PFSK-1 (cell line): ENCODE results near the gene ZBTB22.

ENCODE experiments used
- FOXP2 ChIP-seq: optimal IDR thresholded peaks from 2 replicates; pipeline ENCODE3; 2011; ENCODE audit warnings: borderline replicate concordance, control low read depth, inconsistent platforms; ENCODE audit not compliant: insufficient read depth; ENCODE audit errors: extremely low read length, extremely low read depth
- POLR2AphosphoS5 ChIP-seq: IDR thresholded peaks from 2 replicates; pipeline ENCODE4 v1.6.1; 2012; ENCODE audit warnings: low read depth, mild to moderate bottlenecking, control low read depth, low read length, moderate library complexity
- SIN3A ChIP-seq: IDR thresholded peaks from 2 replicates; pipeline ENCODE4 v1.6.1; 2012; ENCODE audit warnings: mild to moderate bottlenecking, low read length, moderate library complexity, borderline replicate concordance; ENCODE audit not compliant: insufficient read depth
- TAF1 ChIP-seq: IDR thresholded peaks from 2 replicates; pipeline ENCODE4 v1.6.1; 2012; ENCODE audit warnings: low read length, control low read depth, borderline replicate concordance; ENCODE audit not compliant: insufficient read depth
- TF ChIP-seq, protein P1 (sequence below), 2 experiments: IDR thresholded peaks; 2 replicates each; pipeline versions ENCODE4 v1.6.1 to v1.8.0; 2011 to 2012; ENCODE audit warnings: low read depth in 2 of 2, low read length in 2 of 2, control low read depth in 1 of 2, inconsistent platforms in 1 of 2, mild to moderate bottlenecking in 1 of 2, moderate library complexity in 1 of 2; ENCODE audit not compliant: insufficient read depth in 1 of 2

The ZBTB22 gene

DNA sequence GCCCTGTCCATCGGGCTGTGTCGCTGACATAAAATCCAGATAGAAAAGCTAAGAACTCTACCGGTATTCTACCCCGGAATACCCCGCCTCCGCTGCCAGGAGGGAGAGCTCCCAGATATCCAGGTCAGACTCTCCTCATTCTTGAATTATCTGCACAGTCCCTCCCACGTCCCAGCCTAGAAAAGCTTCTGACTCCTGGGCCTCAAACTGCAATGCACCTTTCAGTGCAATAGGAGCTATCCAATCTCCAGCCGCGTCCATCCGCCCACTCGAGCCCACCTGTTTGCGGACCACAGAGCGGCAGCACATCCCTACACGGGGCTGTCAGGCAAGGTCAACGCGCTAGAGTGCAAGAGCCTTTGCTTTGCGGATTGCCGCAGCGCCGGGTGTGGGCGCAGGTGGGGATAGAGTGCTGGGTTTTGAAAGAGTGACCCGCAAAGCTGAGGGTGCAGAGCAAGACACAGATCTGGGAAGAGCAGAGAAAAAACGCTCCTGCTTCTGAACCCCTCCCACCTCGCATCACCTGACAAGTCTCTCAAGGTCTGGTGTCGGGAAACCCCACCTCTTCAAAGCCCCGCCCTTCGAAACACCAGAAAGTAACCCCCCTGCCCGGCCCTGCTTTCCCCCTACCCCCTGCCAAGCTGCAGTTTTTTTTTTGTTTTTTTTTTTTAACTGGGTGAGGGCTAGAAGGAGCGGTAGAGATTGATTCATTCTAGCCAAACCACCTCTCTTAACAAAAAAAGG lies 5.0 kb downstream of the ZBTB22 start:
- no peak for TF ChIP-seq TAF1
- no peak for TF ChIP-seq POLR2AphosphoS5
- TF ChIP-seq, protein P1, sequence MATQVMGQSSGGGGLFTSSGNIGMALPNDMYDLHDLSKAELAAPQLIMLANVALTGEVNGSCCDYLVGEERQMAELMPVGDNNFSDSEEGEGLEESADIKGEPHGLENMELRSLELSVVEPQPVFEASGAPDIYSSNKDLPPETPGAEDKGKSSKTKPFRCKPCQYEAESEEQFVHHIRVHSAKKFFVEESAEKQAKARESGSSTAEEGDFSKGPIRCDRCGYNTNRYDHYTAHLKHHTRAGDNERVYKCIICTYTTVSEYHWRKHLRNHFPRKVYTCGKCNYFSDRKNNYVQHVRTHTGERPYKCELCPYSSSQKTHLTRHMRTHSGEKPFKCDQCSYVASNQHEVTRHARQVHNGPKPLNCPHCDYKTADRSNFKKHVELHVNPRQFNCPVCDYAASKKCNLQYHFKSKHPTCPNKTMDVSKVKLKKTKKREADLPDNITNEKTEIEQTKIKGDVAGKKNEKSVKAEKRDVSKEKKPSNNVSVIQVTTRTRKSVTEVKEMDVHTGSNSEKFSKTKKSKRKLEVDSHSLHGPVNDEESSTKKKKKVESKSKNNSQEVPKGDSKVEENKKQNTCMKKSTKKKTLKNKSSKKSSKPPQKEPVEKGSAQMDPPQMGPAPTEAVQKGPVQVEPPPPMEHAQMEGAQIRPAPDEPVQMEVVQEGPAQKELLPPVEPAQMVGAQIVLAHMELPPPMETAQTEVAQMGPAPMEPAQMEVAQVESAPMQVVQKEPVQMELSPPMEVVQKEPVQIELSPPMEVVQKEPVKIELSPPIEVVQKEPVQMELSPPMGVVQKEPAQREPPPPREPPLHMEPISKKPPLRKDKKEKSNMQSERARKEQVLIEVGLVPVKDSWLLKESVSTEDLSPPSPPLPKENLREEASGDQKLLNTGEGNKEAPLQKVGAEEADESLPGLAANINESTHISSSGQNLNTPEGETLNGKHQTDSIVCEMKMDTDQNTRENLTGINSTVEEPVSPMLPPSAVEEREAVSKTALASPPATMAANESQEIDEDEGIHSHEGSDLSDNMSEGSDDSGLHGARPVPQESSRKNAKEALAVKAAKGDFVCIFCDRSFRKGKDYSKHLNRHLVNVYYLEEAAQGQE (IDR thresholded peaks at IDR 0.05; ENCODE audit: insufficient read depth in 1 of 2, low read depth in 2 of 2, low read length in 2 of 2) = no peak
- TF ChIP-seq SIN3A = no peak
- TF ChIP-seq FOXP2 = no peak

- no peak for TF ChIP-seq SIN3A
- no peak for TF ChIP-seq TAF1
- no peak for TF ChIP-seq FOXP2
- TF ChIP-seq, protein P1 (IDR thresholded peaks at IDR 0.05; ENCODE audit: insufficient read depth in 1 of 2, low read depth in 2 of 2, low read length in 2 of 2) = no peak
- no peak for TF ChIP-seq POLR2AphosphoS5
Measured at GRCh38 chr6:33306356-33306755, 11.2 kb downstream of the ZBTB22 start.

DNA sequence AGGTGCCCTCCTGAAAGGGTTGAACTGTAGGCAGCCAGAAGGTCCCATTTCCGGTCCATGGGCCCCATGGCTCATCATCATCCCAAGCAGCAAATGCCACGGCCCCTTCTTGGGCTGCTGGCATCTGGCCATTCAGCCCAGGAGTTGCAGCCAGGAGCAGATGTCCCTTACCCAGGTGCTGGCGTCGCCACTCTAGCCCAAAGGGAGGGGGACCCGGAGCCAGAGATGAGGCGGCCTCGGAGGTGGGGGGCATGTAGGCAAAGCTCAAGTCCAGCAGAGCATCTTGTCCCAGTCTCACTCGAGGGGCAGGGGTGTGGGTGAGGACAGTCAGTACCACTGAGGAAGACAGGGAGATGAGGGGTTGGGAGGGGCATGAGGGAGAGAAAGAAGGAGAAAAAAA lies 12.5 kb downstream of the ZBTB22 start:
- TF ChIP-seq POLR2AphosphoS5 (no peak), SIN3A (no peak), FOXP2 (no peak), TAF1 (no peak)
- TF ChIP-seq, protein P1 (IDR thresholded peaks at IDR 0.05; ENCODE audit: insufficient read depth in 1 of 2, low read depth in 2 of 2, low read length in 2 of 2) = no peak

DNA sequence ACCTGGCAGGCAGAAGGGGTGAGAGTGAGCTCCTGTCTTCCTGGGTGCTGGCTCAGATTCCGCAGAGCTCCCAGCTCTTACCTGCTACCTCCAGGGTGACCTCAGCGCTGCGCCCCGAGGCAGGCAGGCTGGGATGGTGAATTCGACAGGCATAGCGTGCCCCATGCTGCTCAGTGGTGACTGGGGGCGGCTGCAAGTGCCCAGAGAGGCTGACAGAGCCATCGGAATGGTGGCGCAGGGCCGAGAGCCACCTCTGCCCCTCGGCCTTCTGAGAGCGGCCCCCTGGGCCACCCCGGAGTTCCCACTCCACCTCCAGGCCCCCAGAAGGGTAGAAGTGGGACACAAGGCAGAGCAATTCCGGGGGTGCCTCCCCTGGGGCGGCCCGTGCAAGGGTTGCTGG lies 13.3 kb downstream of the ZBTB22 start:
- TF ChIP-seq FOXP2 = no peak
- TF ChIP-seq TAF1 = no peak
- TF ChIP-seq, protein P1 (IDR thresholded peaks at IDR 0.05; ENCODE audit: insufficient read depth in 1 of 2, low read depth in 2 of 2, low read length in 2 of 2) = no peak
- TF ChIP-seq POLR2AphosphoS5 = no peak
- TF ChIP-seq SIN3A = no peak
